GM23248 (cell line): ENCODE measurements around the gene EIF2B5. TPM values are rescaled to one million over a fixed set of nuclear protein-coding genes. Genes with fewer than 3 reads are reported as not detected.
A peak's percentile ranks its signal among the peaks of the same experiment; 100 is the strongest.

Experiments
- DNase-seq: peaks from one replicate; pipeline ENCODE4 v3.0.0-alpha.2; 2015
- H2AFZ ChIP-seq: fragments of 200-600 bp; sonication (generic); 2 replicates; pipeline ENCODE4 v1.6.1; 2016; ENCODE audit warnings: antibody characterized with exemption
- H3F3A ChIP-seq: fragments of 200-600 bp; sonication (generic); 2 replicates; pipeline ENCODE4 v1.6.1; 2016; ENCODE audit warnings: mild to moderate bottlenecking, antibody characterized with exemption, mixed run types; ENCODE audit not compliant: insufficient read depth
- H3K27ac ChIP-seq: fragments of 200-600 bp; sonication (generic); 2 replicates; pipeline ENCODE4 v1.5.1; 2016; ENCODE audit warnings: mild to moderate bottlenecking
- H3K27me3 ChIP-seq: fragments of 200-600 bp; sonication (generic); replicated peaks from 2 replicates; pipeline ENCODE4 v1.6.1; 2016; ENCODE audit warnings: mild to moderate bottlenecking; ENCODE audit not compliant: insufficient read depth
- H3K36me3 ChIP-seq: fragments of 200-600 bp; sonication (generic); 2 replicates; pipeline ENCODE4 v1.6.1; 2016; ENCODE audit warnings: low read depth, mild to moderate bottlenecking
- H3K4me1 ChIP-seq: fragments of 200-600 bp; sonication (generic); 2 replicates; pipeline ENCODE4 v1.6.1; 2016; ENCODE audit warnings: mild to moderate bottlenecking; ENCODE audit not compliant: insufficient read depth
- H3K4me2 ChIP-seq: fragments of 200-600 bp; sonication (generic); one replicate; pipeline ENCODE4 v1.6.1; 2016; ENCODE audit warnings: mild to moderate bottlenecking; ENCODE audit not compliant: unreplicated experiment
- H3K4me3 ChIP-seq: fragments of 200-600 bp; sonication (generic); 2 replicates; pipeline ENCODE4 v1.5.1; 2016; ENCODE audit warnings: mild to moderate bottlenecking
- H3K79me2 ChIP-seq: fragments of 200-600 bp; sonication (generic); 2 replicates; pipeline ENCODE4 v1.6.1; 2016; ENCODE audit warnings: mild to moderate bottlenecking; ENCODE audit not compliant: insufficient read depth
- H3K9ac ChIP-seq: fragments of 200-600 bp; sonication (generic); 2 replicates; pipeline ENCODE4 v1.6.1; 2016; ENCODE audit warnings: mild to moderate bottlenecking
- H3K9me2 ChIP-seq: fragments of 200-600 bp; sonication (generic); 2 replicates; pipeline ENCODE4 v1.6.1; 2016; ENCODE audit warnings: mixed run types, mild to moderate bottlenecking, moderate library complexity; ENCODE audit not compliant: insufficient read depth
- H3K9me3 ChIP-seq: fragments of 200-600 bp; sonication (generic); one replicate; pipeline ENCODE4 v1.6.1; 2017; ENCODE audit warnings: low read depth
- H4K20me1 ChIP-seq: fragments of 200-600 bp; sonication (generic); 2 replicates; pipeline ENCODE4 v1.6.0; 2016; ENCODE audit not compliant: insufficient read depth
- EZH2 ChIP-seq: fragments of 200-600 bp; sonication (generic); IDR thresholded peaks from 2 replicates; pipeline ENCODE4 v1.6.1; 2018; ENCODE audit warnings: antibody characterized with exemption, mild to moderate bottlenecking; ENCODE audit not compliant: insufficient read depth, poor library complexity, severe bottlenecking
- EZH2phosphoT487 ChIP-seq: fragments of 200-600 bp; sonication (generic); IDR thresholded peaks from 2 replicates; pipeline ENCODE4 v1.6.1; 2018; ENCODE audit warnings: antibody characterized with exemption, moderate library complexity, mild to moderate bottlenecking, low read depth; ENCODE audit not compliant: insufficient read depth
- WGBS, 2 experiments: methylation state at CpG; one replicate each; pipeline ENCODE4 v1.1.6; 2015 to 2017; ENCODE audit warnings: low lambda C conversion rate in 2 of 2, low coverage in 1 of 2; ENCODE audit errors: missing lambda C conversion rate in 2 of 2; 5-methylcytosine and 5-hydroxymethylcytosine counted together
- in situ Hi-C: fragments of 300-500 bp; cut with MboI; formaldehyde crosslinking; loops from 2 replicates; pipeline ENCODE4 v1.15.0; 2020
- polyA plus RNA-seq: library from polyadenylated mRNA; unstranded; fragments of >200 nt; fragmentation: Nextera tagmentation; extraction: Ambion mirVana; gene quantifications from 2 replicates; pipeline ENCODE4 v1.2.1, GENCODE V29; 2016
- total RNA-seq: library from RNA; depleted of rRNA; stranded (reverse); fragments of >200 nt; shearing (Covaris generic); gene quantifications from 2 replicates; pipeline ENCODE4 v1.2.3, GENCODE V29; 2014

EIF2B5 gene
- total and polyA plus RNA-seq, 2 experiments from 2014 or later: 27.8 to 28.3 TPM

GRCh38 chr3:184155644-184156521, 20.7 kb downstream of the EIF2B5 start:
- in situ Hi-C loops: no loop called here
- no peaks in the 10 kb centered on the region for H3K9me3 ChIP-seq
- H3K36me3 ChIP-seq: no peaks in the 10 kb centered on the region
- H3K9me2 ChIP-seq: no peaks in the 10 kb centered on the region
- peak overlapping the region; percentile 34 for H2AFZ ChIP-seq
- no peak for TF ChIP-seq EZH2phosphoT487
- no peak for TF ChIP-seq EZH2
- peak overlapping the region; percentile 90 for H3K9ac ChIP-seq
- H3K27me3 ChIP-seq: no peaks in the 10 kb centered on the region
- 0 to 1% methylated on average over 40 to 44 of the region's 47 CpGs for WGBS, 2 experiments
- peaks cover 19% of the 10 kb centered on the region for H3F3A ChIP-seq
- H3K4me1 ChIP-seq: peaks cover 31% of the 10 kb centered on the region
- H3K4me2 ChIP-seq: peak overlapping the region; percentile 95
- DNase-seq: peak; percentile 76
- peaks cover 54% of the 10 kb centered on the region for H3K79me2 ChIP-seq
- peak overlapping the region; percentile 68 for H3K27ac ChIP-seq
- no peaks in the 10 kb centered on the region for H4K20me1 ChIP-seq
- H3K4me3 ChIP-seq: peak overlapping the region; percentile 89

- Histone ChIP-seq H3K27ac (peak overlapping the region; percentile 68), H2AFZ (no peak overlapping the region)
- in situ Hi-C loops: no loop called here
These were observed 21.4 kb downstream of the EIF2B5 start for GRCh38 chr3:184156522-184156955.

GRCh38 chr3:184157206-184157605, 22.0 kb downstream of the EIF2B5 start:
- peaks cover 67% of the 10 kb centered on the region for H3K79me2 ChIP-seq
- H4K20me1 ChIP-seq: no peaks in the 10 kb centered on the region
- peaks cover 27% of the 10 kb centered on the region for H3F3A ChIP-seq
- peak overlapping the region; percentile 89 for H3K4me3 ChIP-seq
- peaks cover 45% of the 10 kb centered on the region for H3K4me1 ChIP-seq
- no peak for DNase-seq
- H2AFZ ChIP-seq: no peak overlapping the region
- H3K9ac ChIP-seq: peak overlapping the region; percentile 90
- no peaks in the 10 kb centered on the region for H3K9me2 ChIP-seq
- no peaks in the 10 kb centered on the region for H3K36me3 ChIP-seq
- H3K27ac ChIP-seq: peak overlapping the region; percentile 68
- H3K9me3 ChIP-seq: no peaks in the 10 kb centered on the region
- H3K27me3 ChIP-seq: no peaks in the 10 kb centered on the region
- in situ Hi-C loops: no loop called here
- TF ChIP-seq EZH2 (no peak), EZH2phosphoT487 (no peak)
- peak overlapping the region; percentile 95 for H3K4me2 ChIP-seq

More at GRCh38 chr3:184156522-184156955, 21.4 kb downstream of the EIF2B5 start:
- H4K20me1 ChIP-seq: no peaks in the 10 kb centered on the region
- peaks cover 20% of the 10 kb centered on the region for H3F3A ChIP-seq
- TF ChIP-seq EZH2 (no peak), EZH2phosphoT487 (no peak)
- no peaks in the 10 kb centered on the region for H3K36me3 ChIP-seq
- 0 to 7% methylated on average over 3 to 6 of the region's 6 CpGs for WGBS, 2 experiments
- H3K27me3 ChIP-seq: no peaks in the 10 kb centered on the region
- peaks cover 38% of the 10 kb centered on the region for H3K4me1 ChIP-seq
- H3K4me3 ChIP-seq: peak overlapping the region; percentile 89
- peaks cover 61% of the 10 kb centered on the region for H3K79me2 ChIP-seq
- H3K9me2 ChIP-seq: no peaks in the 10 kb centered on the region
- H3K9me3 ChIP-seq: no peaks in the 10 kb centered on the region
- DNase-seq: peak; percentile 61
- H3K4me2 ChIP-seq: peak overlapping the region; percentile 95
- peak overlapping the region; percentile 90 for H3K9ac ChIP-seq

GRCh38 chr3:184158404-184158803, 23.2 kb downstream of the EIF2B5 start:
- Histone ChIP-seq H3K27ac (peak overlapping the region; percentile 68), H3K9ac (peak overlapping the region; percentile 90), H3K9me3 (no peaks in the 10 kb centered on the region), H3K4me2 (no peak overlapping the region), H3K27me3 (no peaks in the 10 kb centered on the region), H3K4me1 (peaks cover 53% of the 10 kb centered on the region), H4K20me1 (no peaks in the 10 kb centered on the region), H3K36me3 (no peaks in the 10 kb centered on the region), H3K9me2 (no peaks in the 10 kb centered on the region), H3K79me2 (peaks cover 79% of the 10 kb centered on the region), H3F3A (peaks cover 28% of the 10 kb centered on the region), H2AFZ (no peak overlapping the region), H3K4me3 (peak overlapping the region; percentile 89; the same call in 1 of the 2 replicates)
- WGBS, 2 experiments: 75 to 84% methylated on average over 4 of the region's 4 CpGs
- in situ Hi-C loops: no loop called here
- no peak for TF ChIP-seq EZH2phosphoT487
- no peak for TF ChIP-seq EZH2
- no peak for DNase-seq
